ENCODE data around the gene YARS2.
A peak's percentile ranks its signal among the peaks of the same experiment; 100 is the strongest.

YARS2 gene

DNA sequence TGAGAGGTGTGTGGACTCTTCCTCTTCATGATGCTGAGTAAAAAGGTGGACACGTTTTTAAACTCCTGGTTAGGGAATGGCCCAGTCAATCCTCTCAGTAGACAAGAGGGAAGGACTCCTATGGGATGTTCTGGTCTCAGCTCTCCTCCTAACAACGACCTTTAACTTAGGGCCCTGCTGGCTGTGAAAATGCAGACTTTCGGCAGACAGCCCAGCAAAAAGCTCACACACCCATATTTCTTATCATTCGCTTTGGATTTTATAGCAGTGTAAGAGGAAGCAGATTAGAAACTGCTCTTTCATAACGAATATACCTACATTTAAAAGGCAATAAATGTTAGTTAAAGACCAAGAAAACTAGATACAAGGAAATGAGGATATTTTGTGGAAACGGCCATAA lies 18.0 kb upstream of the YARS2 start:
- TF ChIP-seq, protein P1, sequence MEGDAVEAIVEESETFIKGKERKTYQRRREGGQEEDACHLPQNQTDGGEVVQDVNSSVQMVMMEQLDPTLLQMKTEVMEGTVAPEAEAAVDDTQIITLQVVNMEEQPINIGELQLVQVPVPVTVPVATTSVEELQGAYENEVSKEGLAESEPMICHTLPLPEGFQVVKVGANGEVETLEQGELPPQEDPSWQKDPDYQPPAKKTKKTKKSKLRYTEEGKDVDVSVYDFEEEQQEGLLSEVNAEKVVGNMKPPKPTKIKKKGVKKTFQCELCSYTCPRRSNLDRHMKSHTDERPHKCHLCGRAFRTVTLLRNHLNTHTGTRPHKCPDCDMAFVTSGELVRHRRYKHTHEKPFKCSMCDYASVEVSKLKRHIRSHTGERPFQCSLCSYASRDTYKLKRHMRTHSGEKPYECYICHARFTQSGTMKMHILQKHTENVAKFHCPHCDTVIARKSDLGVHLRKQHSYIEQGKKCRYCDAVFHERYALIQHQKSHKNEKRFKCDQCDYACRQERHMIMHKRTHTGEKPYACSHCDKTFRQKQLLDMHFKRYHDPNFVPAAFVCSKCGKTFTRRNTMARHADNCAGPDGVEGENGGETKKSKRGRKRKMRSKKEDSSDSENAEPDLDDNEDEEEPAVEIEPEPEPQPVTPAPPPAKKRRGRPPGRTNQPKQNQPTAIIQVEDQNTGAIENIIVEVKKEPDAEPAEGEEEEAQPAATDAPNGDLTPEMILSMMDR (IDR thresholded peaks at IDR 0.05; ENCODE audit: low read depth, low read length), result no peak
- H3K4me3 ChIP-seq (replicated peaks in 1 of 2; ENCODE audit: low read depth in 2 of 2, low read length in 2 of 2), result no peak overlapping the region
- DNase-seq (ENCODE audit: low read depth in 2 of 2), result no peak

DNA sequence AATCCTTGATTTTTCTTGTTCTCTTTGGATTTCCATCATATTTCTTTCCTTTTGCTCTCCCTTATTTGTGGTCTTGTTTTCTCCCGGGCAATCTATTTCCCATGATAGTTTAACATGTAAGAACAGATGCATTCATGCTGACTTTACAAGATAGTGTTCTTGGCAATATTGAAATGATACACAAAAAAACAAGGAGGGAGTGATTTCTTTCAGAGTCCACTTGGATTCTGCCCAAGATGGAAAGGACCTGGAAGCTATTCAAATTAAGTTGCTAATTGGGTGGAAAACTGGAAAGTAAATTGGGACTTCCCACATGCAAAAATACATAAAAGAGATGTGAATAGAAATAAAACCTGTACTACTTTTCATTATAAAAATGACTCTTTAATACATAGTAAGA lies 14.4 kb upstream of the YARS2 start:
- DNase-seq (ENCODE audit: low read depth in 2 of 2), result no peak
- TF ChIP-seq, protein P1 (IDR thresholded peaks at IDR 0.05; ENCODE audit: low read depth, low read length), result no peak
- H3K4me3 ChIP-seq (replicated peaks in 1 of 2; ENCODE audit: low read depth in 2 of 2, low read length in 2 of 2), result no peak overlapping the region

DNA sequence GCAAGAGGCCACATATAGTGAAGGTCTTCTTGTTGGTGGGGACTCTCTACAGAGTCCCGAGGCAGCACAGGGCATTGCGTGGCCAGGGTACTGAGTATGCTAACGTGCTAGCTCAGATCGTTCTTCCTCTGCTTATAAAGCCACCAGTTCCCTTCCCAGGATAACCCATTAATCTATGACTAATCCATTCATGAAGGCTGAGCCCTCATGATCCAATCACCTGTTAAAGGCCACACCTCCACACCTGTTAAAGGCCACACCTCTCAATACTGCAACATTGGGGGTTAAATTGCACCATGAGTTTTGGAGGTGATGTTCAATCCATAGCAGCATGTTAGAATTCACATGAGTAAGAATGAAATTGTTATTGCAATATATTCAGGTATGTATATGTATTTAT lies 12.8 kb upstream of the YARS2 start:
- TF ChIP-seq, protein P1 (IDR thresholded peaks at IDR 0.05; ENCODE audit: low read depth, low read length), result no peak
- no peak for DNase-seq (ENCODE audit: low read depth in 2 of 2)
- no peak overlapping the region for H3K4me3 ChIP-seq (replicated peaks in 1 of 2; ENCODE audit: low read depth in 2 of 2, low read length in 2 of 2)

DNA sequence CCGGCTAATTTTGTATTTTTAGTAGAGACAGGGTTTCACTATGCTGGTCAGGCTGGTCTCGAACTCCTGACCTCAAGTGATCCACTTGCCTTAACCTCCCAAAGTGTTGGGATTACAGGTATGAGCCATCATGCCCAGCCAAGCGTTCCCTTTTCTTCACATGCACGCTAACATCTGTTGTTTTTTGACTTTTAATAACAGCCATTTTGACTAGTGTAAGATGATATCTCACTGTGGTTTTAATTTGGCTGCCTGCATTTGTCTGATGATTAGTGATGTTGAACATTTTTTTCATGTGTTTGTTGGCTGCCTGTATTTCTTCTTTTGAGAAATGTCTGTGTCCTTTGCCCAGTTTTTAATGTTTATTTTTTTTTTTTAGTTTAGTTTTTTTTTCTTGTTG lies 10.2 kb upstream of the YARS2 start:
- TF ChIP-seq, protein P1 (IDR thresholded peaks at IDR 0.05; ENCODE audit: low read depth, low read length), result no peak
- no peak overlapping the region for H3K4me3 ChIP-seq (replicated peaks in 1 of 2; ENCODE audit: low read depth in 2 of 2, low read length in 2 of 2)
- peak; percentile 12 to 51 for DNase-seq (ENCODE audit: low read depth in 2 of 2)

DNA sequence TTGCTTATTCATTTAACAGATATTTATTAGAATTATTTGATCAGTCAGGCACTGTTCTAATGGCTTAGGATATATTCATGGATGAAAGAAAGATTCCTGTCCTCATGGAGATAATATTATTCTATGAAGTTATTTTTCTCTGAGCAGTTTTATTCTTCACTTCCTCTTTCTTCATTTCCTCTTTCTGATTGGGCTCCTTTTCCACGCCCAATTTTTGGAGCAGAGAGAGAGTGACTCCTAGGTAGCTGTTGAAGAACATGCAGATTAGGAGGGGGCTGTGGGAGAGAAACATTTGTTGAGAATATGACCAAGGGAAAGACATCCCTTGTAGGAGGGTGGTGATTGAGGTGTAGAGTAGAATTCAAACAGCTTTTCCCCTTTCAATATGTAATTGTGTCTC lies 6.0 kb upstream of the YARS2 start:
- DNase-seq (ENCODE audit: low read depth in 2 of 2), result no peak
- TF ChIP-seq, protein P1 (IDR thresholded peaks at IDR 0.05; ENCODE audit: low read depth, low read length), result no peak
- H3K4me3 ChIP-seq (replicated peaks in 1 of 2; ENCODE audit: low read depth in 2 of 2, low read length in 2 of 2), result no peak overlapping the region

DNA sequence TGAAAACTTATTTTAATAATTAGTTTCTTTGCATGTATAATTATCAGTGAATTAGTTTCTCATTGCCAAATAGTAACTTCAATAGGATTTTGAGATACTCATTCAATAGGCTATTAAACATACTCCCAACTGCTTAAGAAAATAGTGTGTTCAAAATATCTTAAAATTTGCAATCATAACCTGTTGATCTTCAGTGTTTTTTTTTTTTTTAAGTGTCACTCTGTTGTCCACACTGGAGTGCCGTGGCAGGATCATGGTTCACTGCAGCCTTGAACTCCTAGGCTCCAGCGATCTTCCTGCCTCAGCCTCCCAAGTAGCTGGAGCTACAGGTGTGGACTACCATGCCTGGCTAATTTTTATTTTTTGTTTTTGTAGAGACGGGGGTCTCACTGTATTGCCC lies 1.5 kb upstream of the YARS2 start:
- DNase-seq (ENCODE audit: low read depth in 2 of 2), result no peak
- no peak overlapping the region for H3K4me3 ChIP-seq (replicated peaks in 1 of 2; ENCODE audit: low read depth in 2 of 2, low read length in 2 of 2)
- TF ChIP-seq, protein P1 (IDR thresholded peaks at IDR 0.05; ENCODE audit: low read depth, low read length), result no peak

DNA sequence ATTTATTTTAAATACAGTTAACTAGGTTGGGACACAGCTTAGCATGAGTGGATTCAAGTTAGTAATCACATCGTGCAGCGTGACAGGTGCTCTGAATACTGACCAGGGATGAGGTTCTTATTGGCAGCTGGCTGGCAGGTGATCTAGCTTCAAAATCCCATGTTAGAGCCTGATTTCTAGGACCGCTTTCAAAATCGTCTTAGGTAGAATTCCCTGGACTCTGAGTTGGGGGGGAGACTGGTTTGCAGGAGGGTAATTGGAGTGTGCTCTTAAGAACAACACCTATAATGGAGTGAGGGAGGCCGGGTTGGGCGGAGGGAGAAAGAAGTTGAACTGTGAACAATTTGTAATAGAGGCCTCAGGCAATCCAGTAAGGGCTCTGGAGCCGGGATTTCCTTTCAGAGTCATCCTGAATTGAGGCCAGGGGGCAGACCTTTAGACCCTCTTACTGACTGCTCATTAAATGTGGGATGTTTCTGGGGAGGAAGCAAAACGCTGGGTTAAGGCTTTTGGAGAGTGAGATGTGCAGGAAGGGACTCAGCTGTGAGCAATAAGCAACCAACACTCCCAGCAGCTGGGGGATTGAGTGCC lies 874 bp upstream of the YARS2 start:
- DNase-seq (ENCODE audit: low read depth in 2 of 2), result no peak
- TF ChIP-seq, protein P1 (IDR thresholded peaks at IDR 0.05; ENCODE audit: low read depth, low read length), result no peak
- no peak overlapping the region for H3K4me3 ChIP-seq (replicated peaks in 1 of 2; ENCODE audit: low read depth in 2 of 2, low read length in 2 of 2)
